Activated CD4-positive, alpha-beta T cell treated with anti-CD3 and anti-CD28 coated beads, Interleukin-2, Interleukin-6, amounts not matched to agents 100 ng/mL and 50 ng/mL, durations not matched to agents 16 hours and 8 hours (primary cell): Measurements from ENCODE around the gene GPS1.

Experiments
- DNase-seq: peaks from one replicate; pipeline ENCODE4 v3.0.0-alpha.2; 2020

Gene GPS1

DNA sequence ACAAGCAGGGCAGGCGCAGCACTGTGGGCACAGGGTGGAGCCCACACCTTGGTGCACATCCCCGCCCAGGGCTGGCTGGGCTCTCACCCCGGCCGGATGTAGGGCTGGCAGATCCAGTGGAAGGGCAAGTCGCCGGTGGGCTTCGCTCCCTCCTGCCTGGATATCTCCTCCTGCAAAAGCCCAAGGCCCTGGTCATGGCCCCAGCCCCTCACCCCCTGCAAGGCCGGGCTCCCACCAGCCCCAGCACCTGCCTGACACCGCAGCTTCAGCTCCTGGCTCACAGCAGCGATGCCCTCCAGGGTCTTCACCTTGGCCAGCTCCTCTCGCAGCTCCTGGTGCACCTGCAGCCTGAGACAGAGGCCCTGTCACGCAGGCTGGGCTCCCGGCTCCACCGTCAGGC, 8.9 kb downstream of the GPS1 start:
- DNase-seq: no peak

- DNase-seq: no peak
Measured at GRCh38 chr17:82061047-82061925, 9.6 kb downstream of the GPS1 start.

- DNase-seq: no peak
Measured at GRCh38 chr17:82062076-82062983, 10.6 kb downstream of the GPS1 start.

- no peak for DNase-seq
Measured at GRCh38 chr17:82062984-82063368, 11.3 kb downstream of the GPS1 start.

DNA sequence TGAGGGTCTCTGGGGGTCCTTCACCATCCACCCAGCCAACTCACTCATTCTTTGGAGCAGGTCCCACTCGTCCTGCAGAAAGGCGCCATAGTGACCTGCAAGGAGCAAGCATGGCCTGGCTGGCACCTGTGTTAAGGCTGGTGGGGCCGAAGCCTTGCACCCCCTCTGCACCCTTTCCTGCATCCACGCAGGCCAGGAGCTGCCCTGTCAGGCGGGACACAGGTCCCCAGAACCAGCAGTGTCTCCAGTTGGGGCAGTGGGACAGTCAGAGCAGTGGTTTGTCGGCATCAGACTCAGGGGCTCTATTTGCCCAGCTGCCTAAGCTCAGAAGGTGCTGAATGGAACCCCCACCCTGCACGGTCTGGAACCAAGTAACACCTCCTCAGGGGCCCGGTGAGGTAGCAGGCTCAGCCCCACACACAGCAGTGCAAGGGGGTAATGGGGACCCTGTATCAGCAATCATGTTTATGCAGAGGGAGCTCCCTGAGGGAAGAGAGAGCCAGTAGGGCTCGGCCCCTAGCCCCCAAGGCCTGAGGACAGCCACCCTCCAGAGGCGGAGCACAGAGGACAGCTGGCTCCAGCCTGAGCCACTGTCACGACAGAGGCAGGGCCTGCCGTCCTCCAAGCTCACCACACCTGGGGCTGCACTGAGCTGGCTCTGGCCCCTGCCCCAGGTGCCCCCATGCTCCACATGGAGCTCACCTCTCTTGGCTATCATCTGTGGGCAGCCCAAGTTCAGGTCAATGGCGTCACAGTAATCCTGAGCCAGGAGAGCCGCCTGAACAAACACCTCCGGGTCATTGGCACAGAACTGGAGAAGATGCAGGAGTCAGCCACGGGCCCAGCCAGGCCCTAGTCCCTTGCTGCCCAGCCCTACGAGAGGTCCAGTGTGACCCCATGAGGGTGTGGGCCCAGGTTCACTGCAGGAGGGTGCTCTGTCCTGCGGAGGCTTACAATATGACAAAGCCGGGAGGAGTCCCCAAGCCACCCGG, 12.0 kb downstream of the GPS1 start:
- DNase-seq: no peak

DNA sequence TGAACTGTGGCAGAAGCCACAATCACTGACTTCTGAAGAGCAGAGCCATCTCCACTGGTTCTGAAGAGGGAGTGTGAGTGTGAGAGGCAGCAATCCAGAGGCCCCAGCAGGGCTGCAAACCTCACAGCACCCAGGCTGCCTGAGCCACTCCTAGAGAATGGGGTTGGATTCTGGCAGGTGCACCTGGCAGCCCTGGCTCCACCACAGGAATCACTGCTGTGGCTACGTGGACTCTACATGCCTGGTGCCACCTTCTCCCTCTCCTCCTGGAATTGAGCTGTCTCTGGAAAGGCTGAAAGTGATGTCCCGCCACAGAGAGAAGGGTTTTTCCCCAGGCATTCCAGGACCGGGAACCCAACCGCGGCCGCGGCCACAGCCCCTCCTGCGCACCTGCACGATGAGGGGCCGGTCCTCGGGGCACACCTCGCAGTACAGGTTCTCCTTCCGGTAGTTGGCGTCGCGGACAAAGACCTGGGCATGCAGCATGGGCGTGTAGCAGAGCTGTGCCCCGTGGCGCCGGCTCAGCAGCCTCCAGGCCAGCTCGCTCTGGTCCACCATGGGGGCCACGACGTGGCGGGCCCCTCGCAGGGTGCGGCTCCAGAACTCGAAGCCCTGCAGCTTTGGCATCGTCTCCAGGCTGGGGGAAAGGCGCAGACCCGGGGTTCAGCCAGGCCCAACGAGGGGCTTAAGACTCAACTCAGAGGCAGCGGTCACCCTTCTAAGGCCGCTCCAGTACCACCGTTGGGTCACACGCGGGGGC, 12.9 kb downstream of the GPS1 start:
- no peak for DNase-seq

DNA sequence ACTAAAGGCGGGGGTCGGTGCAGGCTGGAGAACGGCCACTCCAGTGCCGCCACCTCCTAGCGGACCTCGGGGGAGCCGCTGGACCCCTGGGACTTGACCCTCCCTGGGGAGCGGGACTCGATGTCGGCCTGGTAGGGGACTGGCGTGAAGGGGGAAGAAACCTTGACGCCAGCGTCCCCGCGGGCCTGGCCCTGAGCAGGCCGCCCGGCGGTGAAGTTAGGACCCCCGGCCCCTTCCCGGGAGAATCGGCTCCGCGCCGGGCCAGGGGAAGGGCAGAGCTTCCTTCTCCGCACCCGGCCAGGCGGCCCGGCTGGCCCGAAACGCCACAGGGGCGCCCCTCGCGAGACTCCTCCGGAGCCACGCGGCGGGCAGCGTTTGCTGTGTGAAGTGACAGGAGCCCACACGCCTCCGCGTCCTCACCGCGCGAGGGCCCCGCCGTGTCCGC, 13.5 kb downstream of the GPS1 start:
- no peak for DNase-seq

GRCh38 chr17:82065638-82066303, 14.1 kb downstream of the GPS1 start, which contains the start of gene DUS1L:
TSS of gene DUS1L (minus strand) at chr17:82065804. CDS start at chr17:82065059, 745 bp downstream.
- DNase-seq: peak; percentile 82

GRCh38 chr17:82070611-82071010, 18.9 kb downstream of the GPS1 start:
- DNase-seq: no peak

DNA sequence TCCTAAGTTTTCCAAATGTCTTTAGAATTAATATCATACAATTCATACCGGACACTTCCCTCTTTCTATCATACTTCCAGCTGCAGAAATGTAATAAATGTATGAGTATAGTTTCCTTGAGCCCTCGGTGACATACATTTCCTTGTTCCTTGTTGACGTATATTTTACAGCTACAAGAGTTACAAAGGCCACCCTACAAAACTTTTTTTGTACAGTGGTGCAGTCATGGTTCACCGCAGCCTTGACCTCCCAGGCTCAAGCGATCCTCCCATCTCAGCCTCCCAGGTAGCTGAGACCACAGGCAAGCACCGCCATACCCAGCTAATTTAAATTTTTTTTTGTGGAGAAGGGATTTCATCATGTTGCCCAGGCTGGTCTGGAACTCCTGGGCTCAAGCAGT, 21.1 kb downstream of the GPS1 start:
- DNase-seq: no peak

- DNase-seq: no peak
Measured at GRCh38 chr17:82073446-82073845, 21.7 kb downstream of the GPS1 start.

DNA sequence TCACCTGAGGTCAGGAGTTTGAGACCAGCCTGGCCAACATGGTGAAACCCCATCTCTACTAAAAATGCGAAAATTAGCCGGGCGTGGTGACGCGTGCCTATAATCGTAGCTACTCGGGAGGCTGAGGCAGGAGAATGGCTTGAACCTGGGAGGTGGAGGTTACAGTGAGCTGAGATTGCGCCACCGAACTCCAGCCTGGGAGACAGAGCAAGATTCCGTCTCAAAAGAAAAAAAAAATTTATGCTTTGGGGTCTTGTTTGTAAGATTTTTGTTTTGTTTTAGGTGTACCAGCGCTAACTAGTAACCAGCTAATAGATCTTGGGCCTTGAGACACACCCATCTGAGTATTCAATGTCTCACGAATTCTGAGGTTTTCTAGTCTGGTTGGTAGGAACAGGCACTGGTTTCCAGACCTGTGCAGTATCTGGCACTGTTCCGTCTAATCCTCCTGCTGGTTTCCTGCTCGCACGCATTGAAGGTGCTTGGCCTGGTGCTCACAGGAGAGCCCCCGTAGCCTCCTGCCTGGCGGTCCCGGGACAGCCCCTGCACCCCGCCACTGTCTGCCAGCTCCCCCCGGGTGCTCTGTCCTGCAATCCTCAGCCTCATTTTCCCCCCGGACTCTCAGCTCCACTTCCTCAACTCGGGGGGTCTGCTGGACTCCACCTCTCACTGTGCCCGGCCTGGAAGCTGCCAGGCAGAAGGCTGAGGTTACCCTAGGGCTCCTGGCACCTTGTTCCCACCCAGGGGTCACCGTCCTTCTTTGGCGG, 24.5 kb downstream of the GPS1 start:
- DNase-seq: no peak

GRCh38 chr17:82076785-82077591, 25.3 kb downstream of the GPS1 start:
- DNase-seq: no peak

GRCh38 chr17:82077617-82078358, 26.1 kb downstream of the GPS1 start:
- no peak for DNase-seq

DNA sequence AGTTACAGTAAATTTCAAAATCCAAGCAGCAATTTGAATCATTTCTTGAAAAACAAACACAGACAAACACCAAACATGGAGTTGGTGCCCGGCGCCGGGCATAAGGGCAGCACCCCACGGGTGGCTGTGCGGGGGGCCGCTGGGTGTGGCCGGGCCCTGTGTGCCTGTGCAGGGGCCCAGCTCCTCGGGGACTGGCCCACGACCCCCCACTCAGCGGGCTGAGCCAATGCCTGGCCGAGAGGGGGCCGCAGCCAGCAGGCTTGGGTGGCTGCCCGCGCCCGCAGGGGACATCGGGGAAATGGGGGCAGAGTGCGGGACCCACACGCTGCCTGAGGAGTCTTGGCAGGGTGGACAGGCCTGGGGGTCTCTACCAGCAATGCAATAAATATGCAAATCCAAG, 26.7 kb downstream of the GPS1 start:
- no peak for DNase-seq

GRCh38 chr17:82079001-82079677, 27.4 kb downstream of the GPS1 start:
- DNase-seq: no peak

DNA sequence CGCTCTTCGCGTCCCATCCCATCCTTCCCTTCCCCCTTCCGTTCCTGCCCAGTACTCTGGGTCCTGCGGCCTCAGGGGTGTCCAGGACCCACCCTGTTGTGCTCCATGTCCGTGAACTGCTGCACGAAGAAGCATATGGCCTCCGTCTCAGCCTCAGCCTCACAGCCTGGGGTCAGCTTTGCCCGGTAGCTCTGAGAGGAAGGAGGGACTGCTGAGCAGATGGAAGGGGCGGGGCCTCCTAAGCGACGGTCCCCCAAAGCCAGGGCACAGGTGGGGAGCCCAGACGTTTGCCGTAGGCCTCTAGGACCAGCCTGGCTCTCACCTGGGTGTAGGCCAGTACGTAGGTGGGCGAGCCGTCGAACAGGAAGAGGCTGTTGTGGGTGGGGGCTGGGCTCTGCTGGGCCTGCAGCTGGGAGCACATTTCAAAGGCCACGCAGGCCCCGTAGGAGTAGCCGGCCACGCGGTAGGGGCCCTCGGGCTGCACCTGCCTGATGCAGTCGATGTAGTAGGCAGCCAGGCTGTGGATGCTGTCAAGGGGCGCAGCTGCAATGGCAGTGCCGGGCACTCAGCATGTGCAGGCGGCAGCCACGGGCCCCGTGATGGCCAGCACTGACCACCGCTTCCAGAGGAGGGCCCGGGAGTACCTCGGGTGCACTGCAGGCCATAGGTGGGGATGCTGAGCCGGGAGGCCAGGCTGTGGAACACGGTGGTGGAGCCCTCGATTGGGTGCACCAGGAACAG, 28.5 kb downstream of the GPS1 start:
- DNase-seq: no peak
